Mesothelial cell of epicardium (in vitro differentiated cells): Measurements from ENCODE around the gene EDEM1. TPM values are rescaled to one million over a fixed set of nuclear protein-coding genes. Genes with fewer than 3 reads are reported as not detected.
"Not testable (repeated sequence)": the region's sequence is repeated elsewhere in the genome, so short reads cannot be mapped to it uniquely, and the experiment has no call there.

Experiments
- DNase-seq, 2 experiments: peaks; one replicate each; pipeline ENCODE4 v3.0.0; 2021; ENCODE audit warnings: low spot score in 2 of 2; ENCODE audit not compliant: unreplicated experiment in 2 of 2
- H3K27ac Mint-ChIP-seq: 2 replicates; pipeline ENCODE4 v1.8.0; 2021; ENCODE audit warnings: mixed read lengths
- H3K27me3 Mint-ChIP-seq: 2 replicates; pipeline ENCODE4 v1.8.0; 2021; ENCODE audit warnings: low read depth, mixed read lengths
- H3K36me3 Mint-ChIP-seq: 2 replicates; pipeline ENCODE4 v1.8.0; 2021; ENCODE audit warnings: mixed read lengths
- H3K4me1 Mint-ChIP-seq: 2 replicates; pipeline ENCODE4 v1.8.0; 2021; ENCODE audit warnings: mixed read lengths
- H3K4me3 Mint-ChIP-seq: 2 replicates; pipeline ENCODE4 v1.8.0; 2021; ENCODE audit warnings: mild to moderate bottlenecking, moderate library complexity, mixed read lengths
- H3K9me3 Mint-ChIP-seq: 2 replicates; pipeline ENCODE4 v1.8.0; 2021; ENCODE audit warnings: mixed read lengths
- total RNA-seq: library from RNA; stranded (reverse); gene quantifications from 3 replicates; pipeline ENCODE4 v1.2.1, GENCODE V29; 2021
- TF ChIP-seq, protein P1 (sequence below): fragments of 200-600 bp; sonication (generic); IDR thresholded peaks from one replicate; pipeline ENCODE4 v1.5.0; 2021; ENCODE audit warnings: antibody characterized with exemption; ENCODE audit not compliant: unreplicated experiment

EDEM1 gene
- total RNA-seq, 1 donor from 2014 or later, result 25.7 TPM

DNA sequence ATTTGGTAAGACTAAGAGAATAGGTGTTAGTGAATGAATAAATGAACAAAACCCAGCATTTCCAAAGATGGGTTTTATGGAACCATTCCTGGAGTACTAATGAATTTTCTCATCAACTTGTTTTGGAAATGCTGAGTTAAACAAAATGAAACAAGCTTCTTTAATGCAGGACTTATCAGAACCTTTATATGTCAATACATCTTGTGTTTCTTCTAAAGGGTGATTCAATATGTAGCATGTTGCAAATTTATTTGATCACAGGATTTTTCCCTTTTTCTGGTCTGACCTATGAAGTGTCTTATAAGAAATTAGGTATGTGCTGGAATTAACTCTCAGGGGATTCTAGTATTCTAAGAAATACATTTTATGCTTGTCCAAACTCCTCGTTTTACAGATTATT lies 53.2 kb downstream of the EDEM1 start:
- TF ChIP-seq, protein P1, sequence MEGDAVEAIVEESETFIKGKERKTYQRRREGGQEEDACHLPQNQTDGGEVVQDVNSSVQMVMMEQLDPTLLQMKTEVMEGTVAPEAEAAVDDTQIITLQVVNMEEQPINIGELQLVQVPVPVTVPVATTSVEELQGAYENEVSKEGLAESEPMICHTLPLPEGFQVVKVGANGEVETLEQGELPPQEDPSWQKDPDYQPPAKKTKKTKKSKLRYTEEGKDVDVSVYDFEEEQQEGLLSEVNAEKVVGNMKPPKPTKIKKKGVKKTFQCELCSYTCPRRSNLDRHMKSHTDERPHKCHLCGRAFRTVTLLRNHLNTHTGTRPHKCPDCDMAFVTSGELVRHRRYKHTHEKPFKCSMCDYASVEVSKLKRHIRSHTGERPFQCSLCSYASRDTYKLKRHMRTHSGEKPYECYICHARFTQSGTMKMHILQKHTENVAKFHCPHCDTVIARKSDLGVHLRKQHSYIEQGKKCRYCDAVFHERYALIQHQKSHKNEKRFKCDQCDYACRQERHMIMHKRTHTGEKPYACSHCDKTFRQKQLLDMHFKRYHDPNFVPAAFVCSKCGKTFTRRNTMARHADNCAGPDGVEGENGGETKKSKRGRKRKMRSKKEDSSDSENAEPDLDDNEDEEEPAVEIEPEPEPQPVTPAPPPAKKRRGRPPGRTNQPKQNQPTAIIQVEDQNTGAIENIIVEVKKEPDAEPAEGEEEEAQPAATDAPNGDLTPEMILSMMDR, result no peak
- no peak for DNase-seq
- H3K36me3 Mint-ChIP-seq, result no peaks in the 10 kb centered on the region
- H3K4me3 Mint-ChIP-seq, result no peak overlapping the region
- H3K4me1 Mint-ChIP-seq, result peaks cover 5% of the 10 kb centered on the region
- peaks cover 12% of the 10 kb centered on the region for H3K9me3 Mint-ChIP-seq
- H3K27ac Mint-ChIP-seq, result no peak overlapping the region
- H3K27me3 Mint-ChIP-seq, result no peaks in the 10 kb centered on the region

GRCh38 chr3:5242785-5243184 lies 55.3 kb downstream of the EDEM1 start:
- H3K4me3 Mint-ChIP-seq, H3K36me3 Mint-ChIP-seq, H3K4me1 Mint-ChIP-seq, H3K27me3 Mint-ChIP-seq, DNase-seq, H3K27ac Mint-ChIP-seq: not testable (repeated sequence)
- peaks cover 12% of the 10 kb centered on the region for H3K9me3 Mint-ChIP-seq

GRCh38 chr3:5245927-5246326 lies 58.4 kb downstream of the EDEM1 start:
- no peak overlapping the region for H3K27ac Mint-ChIP-seq
- peaks cover 9% of the 10 kb centered on the region for H3K4me1 Mint-ChIP-seq
- DNase-seq, result no peak
- no peak overlapping the region for H3K4me3 Mint-ChIP-seq
- H3K27me3 Mint-ChIP-seq, result no peaks in the 10 kb centered on the region
- H3K9me3 Mint-ChIP-seq, result peaks cover 12% of the 10 kb centered on the region
- TF ChIP-seq, protein P1, result no peak
- H3K36me3 Mint-ChIP-seq, result no peaks in the 10 kb centered on the region

GRCh38 chr3:5248822-5249221 lies 61.3 kb downstream of the EDEM1 start:
- Mint-ChIP-seq H3K36me3 (no peaks in the 10 kb centered on the region), H3K4me3 (no peak overlapping the region), H3K4me1 (peaks cover 12% of the 10 kb centered on the region), H3K9me3 (peaks cover 8% of the 10 kb centered on the region), H3K27ac (no peak overlapping the region), H3K27me3 (no peaks in the 10 kb centered on the region)
- TF ChIP-seq, protein P1, result no peak
- no peak for DNase-seq

DNA sequence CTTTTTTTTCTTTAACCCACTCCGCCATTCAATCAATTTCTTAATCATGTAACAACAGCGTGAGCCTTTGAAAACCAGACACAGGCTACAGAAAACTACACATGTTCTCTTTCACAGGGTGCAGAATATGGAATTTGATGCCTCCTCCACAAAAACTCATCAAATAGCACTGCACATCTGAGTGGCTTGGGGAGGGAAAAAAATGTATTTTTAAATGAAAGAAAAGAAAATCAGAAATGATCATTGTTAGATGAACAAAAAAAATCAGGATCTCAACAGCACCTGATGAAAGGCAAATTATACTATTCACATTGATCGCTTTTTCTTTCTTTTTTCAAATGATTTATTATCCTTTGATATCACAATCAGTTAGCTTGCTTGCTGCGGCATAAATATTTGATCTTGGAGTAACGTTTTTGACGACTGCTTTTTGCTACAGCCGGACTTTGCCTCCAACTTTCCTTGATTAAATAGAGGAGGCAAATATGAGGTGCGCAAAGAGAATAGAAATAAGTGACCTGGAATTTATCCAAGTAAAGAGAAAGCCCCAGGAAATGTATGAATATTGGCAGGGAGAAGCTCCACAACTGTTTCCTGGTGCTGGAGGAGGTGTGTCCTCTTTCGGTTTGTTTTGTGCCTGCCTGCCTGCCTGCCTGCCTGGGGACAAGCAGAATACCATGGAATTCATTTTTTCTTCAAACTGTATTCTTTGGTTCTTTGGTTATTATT lies 63.1 kb downstream of the EDEM1 start:
- TF ChIP-seq, protein P1, result no peak
- Mint-ChIP-seq H3K4me1 (peaks cover 12% of the 10 kb centered on the region), H3K27ac (no peak overlapping the region), H3K36me3 (no peaks in the 10 kb centered on the region), H3K4me3 (peak overlapping the region; percentile 16), H3K27me3 (no peaks in the 10 kb centered on the region), H3K9me3 (no peaks in the 10 kb centered on the region)
- no peak for DNase-seq

DNA sequence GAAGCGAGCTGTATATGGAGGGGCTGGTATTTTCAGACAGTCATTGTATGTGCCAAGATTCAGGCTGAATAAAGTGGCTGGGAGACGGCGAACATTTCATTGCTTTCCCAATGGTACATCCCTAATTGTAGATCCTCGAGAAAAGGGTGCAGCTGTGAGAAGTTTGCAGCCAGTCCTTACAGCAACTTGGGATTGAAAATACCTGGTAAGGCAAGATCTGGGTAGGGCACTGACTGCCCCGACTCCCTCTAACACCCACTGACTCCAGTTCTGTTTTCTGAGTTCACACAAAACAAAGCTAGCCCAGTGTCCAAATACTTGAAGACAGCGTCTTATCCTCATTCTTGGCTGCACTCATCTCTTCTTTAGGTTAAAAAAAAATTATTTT lies 63.7 kb downstream of the EDEM1 start:
- peaks cover 12% of the 10 kb centered on the region for H3K4me1 Mint-ChIP-seq
- H3K27ac Mint-ChIP-seq, result no peak overlapping the region
- TF ChIP-seq, protein P1, result no peak
- H3K36me3 Mint-ChIP-seq, result no peaks in the 10 kb centered on the region
- H3K27me3 Mint-ChIP-seq, result no peaks in the 10 kb centered on the region
- no peaks in the 10 kb centered on the region for H3K9me3 Mint-ChIP-seq
- H3K4me3 Mint-ChIP-seq, result peak overlapping the region; percentile 16
- no peak for DNase-seq
